DND-41 (cell line): ENCODE measurements around the gene MRAS.

Experiments
- ATAC-seq: fragments of 200-7000 bp; cut with Tn5 transposase; 3 replicates; pipeline ENCODE4 v1.9.1; 2021; ENCODE audit warnings: low read depth; ENCODE audit not compliant: insufficient read depth
- DNase-seq: peaks from one replicate; pipeline ENCODE4 v3.0.0-alpha.2; 2020
- H2AFZ ChIP-seq: 2 replicates; pipeline ENCODE4 v1.6.0; 2012; ENCODE audit warnings: low read depth, low read length
- H3K27ac ChIP-seq: 2 replicates; pipeline ENCODE4 v1.5.1; 2012; ENCODE audit warnings: low read length, inconsistent platforms
- H3K27me3 ChIP-seq: fragments of 200-600 bp; sonication (generic); 2 replicates; pipeline ENCODE4 v1.6.0; 2012; ENCODE audit warnings: low read length, mild to moderate bottlenecking, inconsistent platforms; ENCODE audit not compliant: insufficient read depth, poor library complexity
- H3K36me3 ChIP-seq: 2 replicates; pipeline ENCODE4 v1.5.1; 2012; ENCODE audit warnings: low read length, inconsistent platforms; ENCODE audit not compliant: insufficient read depth
- H3K4me1 ChIP-seq: 2 replicates; pipeline ENCODE4 v1.5.1; 2012; ENCODE audit warnings: mild to moderate bottlenecking, low read length; ENCODE audit not compliant: insufficient read depth
- H3K4me2 ChIP-seq: 2 replicates; pipeline ENCODE4 v1.6.0; 2012; ENCODE audit warnings: mild to moderate bottlenecking, moderate library complexity, low read length, inconsistent platforms; ENCODE audit not compliant: insufficient read depth
- H3K4me3 ChIP-seq, 2 experiments: fragments of 200-600 bp in 1 of 2; shearing (Covaris generic) in 1 of 2; 2 replicates each; pipeline ENCODE4 v1.5.1; 2012 to 2016; ENCODE audit warnings: inconsistent platforms in 2 of 2, low read length in 2 of 2, mild to moderate bottlenecking in 2 of 2, low read depth in 1 of 2, moderate library complexity in 1 of 2
- H3K79me2 ChIP-seq: 2 replicates; pipeline ENCODE4 v1.6.0; 2012; ENCODE audit warnings: low read length, inconsistent platforms; ENCODE audit not compliant: insufficient read depth
- H3K9ac ChIP-seq: 2 replicates; pipeline ENCODE4 v1.6.0; 2012; ENCODE audit warnings: low read depth, mild to moderate bottlenecking, inconsistent platforms, low read length, moderate library complexity
- H3K9me3 ChIP-seq: 2 replicates; pipeline ENCODE4 v1.5.1; 2012; ENCODE audit warnings: low read length, moderate library complexity, mild to moderate bottlenecking, inconsistent platforms; ENCODE audit not compliant: insufficient read depth, severe bottlenecking
- H4K20me1 ChIP-seq: 2 replicates; pipeline ENCODE4 v1.6.0; 2012; ENCODE audit warnings: low read length; ENCODE audit not compliant: insufficient read depth
- EZH2 ChIP-seq: IDR thresholded peaks from 3 replicates; pipeline ENCODE4 v1.6.1; 2012; ENCODE audit warnings: borderline replicate concordance, low read depth, mild to moderate bottlenecking, moderate library complexity, low read length, inconsistent platforms; ENCODE audit not compliant: severe bottlenecking
- TF ChIP-seq, protein P1 (sequence below): IDR thresholded peaks from 2 replicates; pipeline ENCODE4 v1.5.1; 2012; ENCODE audit warnings: borderline replicate concordance, low read length, moderate library complexity, mild to moderate bottlenecking; ENCODE audit not compliant: poor library complexity, severe bottlenecking; ENCODE audit errors: extremely low read depth

Gene MRAS

DNA sequence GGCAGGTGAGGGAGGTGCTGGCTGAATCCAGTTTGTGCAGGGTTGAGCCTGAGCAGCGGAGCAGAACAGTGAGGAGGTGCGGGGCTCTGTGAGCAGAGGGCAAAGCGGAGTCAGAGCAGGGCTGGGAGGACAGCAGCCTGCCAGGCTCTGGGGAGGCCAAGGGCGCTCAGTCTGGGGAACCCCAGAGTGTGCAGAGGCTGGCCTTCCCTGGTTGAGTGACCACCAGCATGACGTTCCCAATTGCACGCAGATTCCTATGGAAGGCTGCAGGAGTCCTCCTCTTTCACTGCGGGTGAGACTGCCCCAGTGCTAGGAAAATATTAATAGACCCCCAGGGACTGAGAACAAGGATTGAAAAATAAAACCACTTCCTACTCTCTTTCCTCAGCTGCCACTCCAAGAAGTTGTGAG is 13.2 kb downstream of the MRAS start:
- Histone ChIP-seq H3K27ac (no peak overlapping the region), H3K4me1 (no peaks in the 10 kb centered on the region), H2AFZ (no peak overlapping the region), H4K20me1 (no peaks in the 10 kb centered on the region), H3K4me2 (no peak overlapping the region), H3K9me3 (no peaks in the 10 kb centered on the region), H3K4me3 (no peak overlapping the region), H3K36me3 (no peaks in the 10 kb centered on the region), H3K27me3 (no peaks in the 10 kb centered on the region), H3K79me2 (no peaks in the 10 kb centered on the region), H3K9ac (no peak overlapping the region)
- TF ChIP-seq, protein P1, sequence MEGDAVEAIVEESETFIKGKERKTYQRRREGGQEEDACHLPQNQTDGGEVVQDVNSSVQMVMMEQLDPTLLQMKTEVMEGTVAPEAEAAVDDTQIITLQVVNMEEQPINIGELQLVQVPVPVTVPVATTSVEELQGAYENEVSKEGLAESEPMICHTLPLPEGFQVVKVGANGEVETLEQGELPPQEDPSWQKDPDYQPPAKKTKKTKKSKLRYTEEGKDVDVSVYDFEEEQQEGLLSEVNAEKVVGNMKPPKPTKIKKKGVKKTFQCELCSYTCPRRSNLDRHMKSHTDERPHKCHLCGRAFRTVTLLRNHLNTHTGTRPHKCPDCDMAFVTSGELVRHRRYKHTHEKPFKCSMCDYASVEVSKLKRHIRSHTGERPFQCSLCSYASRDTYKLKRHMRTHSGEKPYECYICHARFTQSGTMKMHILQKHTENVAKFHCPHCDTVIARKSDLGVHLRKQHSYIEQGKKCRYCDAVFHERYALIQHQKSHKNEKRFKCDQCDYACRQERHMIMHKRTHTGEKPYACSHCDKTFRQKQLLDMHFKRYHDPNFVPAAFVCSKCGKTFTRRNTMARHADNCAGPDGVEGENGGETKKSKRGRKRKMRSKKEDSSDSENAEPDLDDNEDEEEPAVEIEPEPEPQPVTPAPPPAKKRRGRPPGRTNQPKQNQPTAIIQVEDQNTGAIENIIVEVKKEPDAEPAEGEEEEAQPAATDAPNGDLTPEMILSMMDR: no peak
- no peak for TF ChIP-seq EZH2
- no peak for ATAC-seq
- no peak for DNase-seq

DNA sequence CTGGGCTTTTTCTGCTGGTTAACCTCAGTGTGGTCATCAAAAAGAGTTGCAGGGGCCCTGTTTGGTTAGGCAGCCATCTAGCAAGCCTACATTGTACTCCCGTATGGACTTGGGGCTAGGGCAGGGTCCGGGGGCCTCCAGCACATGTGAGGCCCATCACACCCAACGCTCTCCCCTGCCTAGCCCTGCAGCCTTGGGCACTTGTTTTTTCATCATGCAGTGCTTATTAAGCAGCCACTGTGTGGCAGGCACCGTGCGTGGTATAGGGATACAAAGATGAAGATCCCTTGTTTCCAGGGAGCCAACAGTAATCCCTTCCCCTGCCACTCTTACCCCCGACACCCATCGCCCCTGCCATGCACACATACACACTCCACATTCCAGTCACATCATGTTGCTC is 14.2 kb downstream of the MRAS start:
- Histone ChIP-seq H3K27ac (no peak overlapping the region), H3K4me3 (no peak overlapping the region), H3K9me3 (no peaks in the 10 kb centered on the region), H3K79me2 (no peaks in the 10 kb centered on the region), H3K4me1 (no peaks in the 10 kb centered on the region), H3K4me2 (no peak overlapping the region), H2AFZ (no peak overlapping the region), H3K9ac (no peak overlapping the region), H3K36me3 (no peaks in the 10 kb centered on the region), H4K20me1 (no peaks in the 10 kb centered on the region), H3K27me3 (no peaks in the 10 kb centered on the region)
- ATAC-seq: no peak
- TF ChIP-seq, protein P1: no peak
- no peak for TF ChIP-seq EZH2
- DNase-seq: no peak

DNA sequence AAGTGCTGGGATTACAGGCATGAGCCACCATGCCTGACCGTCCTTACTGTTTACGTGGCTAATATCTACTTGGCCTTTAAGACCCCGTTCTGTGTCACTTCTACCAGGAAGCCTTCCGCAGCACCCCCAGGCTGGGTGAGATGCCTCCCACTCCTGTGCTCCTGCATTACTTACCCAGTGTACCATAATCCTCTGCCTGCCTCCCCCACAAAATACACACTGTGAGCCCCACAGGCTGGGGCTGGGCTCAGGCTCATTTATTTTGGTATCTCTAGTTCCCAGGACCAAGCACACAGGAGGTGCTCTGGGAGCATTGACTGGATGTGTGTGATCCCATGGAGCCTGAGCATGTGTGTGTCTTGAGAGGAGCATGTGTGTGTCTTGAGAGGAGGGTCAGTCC is 14.9 kb downstream of the MRAS start:
- Histone ChIP-seq H3K27me3 (no peaks in the 10 kb centered on the region), H3K36me3 (no peaks in the 10 kb centered on the region), H3K27ac (no peak overlapping the region), H3K4me1 (no peaks in the 10 kb centered on the region), H3K4me2 (no peak overlapping the region), H2AFZ (no peak overlapping the region), H4K20me1 (no peaks in the 10 kb centered on the region), H3K79me2 (no peaks in the 10 kb centered on the region), H3K4me3 (no peak overlapping the region), H3K9ac (no peak overlapping the region), H3K9me3 (no peaks in the 10 kb centered on the region)
- TF ChIP-seq, protein P1: no peak
- no peak for TF ChIP-seq EZH2
- DNase-seq (no peak), ATAC-seq (no peak)
